ENCODE results near the gene DDX11.
"Not testable (repeated sequence)": the region's sequence is repeated elsewhere in the genome, so short reads cannot be mapped to it uniquely, and the experiment has no call there.

The DDX11 gene

DNA sequence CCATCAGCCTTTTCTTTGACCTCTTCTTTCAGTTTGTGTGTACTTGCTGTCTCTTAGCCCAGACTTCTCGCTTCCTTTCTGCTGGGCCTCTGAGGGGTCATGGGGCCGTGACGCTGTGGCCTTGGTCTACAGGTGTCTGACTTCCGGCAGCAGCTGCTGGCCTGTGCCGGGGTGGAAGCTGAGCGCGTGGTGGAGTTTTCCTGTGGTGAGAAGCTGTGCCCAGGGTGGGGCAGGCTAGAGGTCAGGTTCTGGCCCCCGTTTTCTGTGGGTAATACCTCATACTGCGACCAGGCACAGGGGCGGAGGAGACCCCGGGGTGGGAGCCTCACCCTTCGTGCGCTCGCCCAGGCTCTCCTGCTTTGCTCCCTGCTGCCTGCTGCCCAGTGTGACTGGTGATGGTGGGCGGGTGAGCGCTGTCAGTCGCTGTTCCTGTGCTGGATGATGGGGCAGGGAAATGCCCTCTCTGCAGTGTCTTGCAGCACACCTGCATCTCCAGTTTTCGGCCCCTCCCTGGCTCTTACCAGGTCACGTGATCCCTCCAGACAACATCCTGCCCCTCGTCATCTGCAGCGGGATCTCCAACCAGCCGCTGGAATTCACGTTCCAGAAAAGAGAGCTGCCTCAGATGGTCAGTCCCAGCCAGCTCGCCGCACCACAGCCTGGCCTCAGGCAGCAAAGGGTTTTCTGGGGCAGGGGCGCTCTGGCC, 27.0 kb downstream of the DDX11 start:
- DNase-seq: peak; percentile 55

DNA sequence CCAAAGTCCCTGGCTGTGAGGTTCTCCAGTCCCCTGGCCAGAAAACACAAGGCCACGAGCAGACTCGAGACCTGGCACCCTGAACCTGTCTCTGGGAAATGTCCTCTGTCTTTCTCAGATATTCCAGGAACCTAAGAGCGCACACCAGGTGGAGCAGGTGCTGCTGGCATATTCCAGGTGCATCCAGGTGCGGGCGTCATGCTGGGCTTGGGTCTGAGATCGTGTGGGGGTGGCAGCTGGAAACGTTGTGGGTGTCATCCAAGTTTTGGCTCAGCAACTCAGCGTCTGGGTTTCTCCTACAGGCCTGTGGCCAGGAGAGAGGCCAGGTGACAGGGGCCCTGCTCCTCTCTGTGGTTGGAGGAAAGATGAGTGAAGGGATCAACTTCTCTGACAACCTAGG, 28.5 kb downstream of the DDX11 start:
- DNase-seq: peak; percentile 39

- peak; percentile 52 for DNase-seq
These were observed 28.9 kb downstream of the DDX11 start for GRCh38 chr12:31102596-31102995.

DNA sequence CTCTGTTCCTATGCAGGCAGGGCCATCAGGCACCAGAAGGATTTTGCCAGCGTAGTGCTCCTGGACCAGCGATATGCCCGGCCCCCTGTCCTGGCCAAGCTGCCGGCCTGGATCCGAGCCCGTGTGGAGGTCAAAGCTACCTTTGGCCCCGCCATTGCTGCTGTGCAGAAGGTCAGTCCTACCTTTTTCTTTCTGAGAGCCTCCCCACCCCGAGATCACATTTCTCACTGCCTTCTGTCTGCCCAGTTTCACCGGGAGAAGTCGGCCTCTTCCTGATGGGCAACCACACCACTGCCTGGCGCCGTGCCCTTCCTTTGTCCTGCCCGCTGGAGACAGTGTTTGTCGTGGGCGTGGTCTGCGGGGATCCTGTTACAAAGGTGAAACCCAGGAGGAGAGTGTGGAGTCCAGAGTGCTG, 29.9 kb downstream of the DDX11 start:
- DNase-seq: peak; percentile 45

DNA sequence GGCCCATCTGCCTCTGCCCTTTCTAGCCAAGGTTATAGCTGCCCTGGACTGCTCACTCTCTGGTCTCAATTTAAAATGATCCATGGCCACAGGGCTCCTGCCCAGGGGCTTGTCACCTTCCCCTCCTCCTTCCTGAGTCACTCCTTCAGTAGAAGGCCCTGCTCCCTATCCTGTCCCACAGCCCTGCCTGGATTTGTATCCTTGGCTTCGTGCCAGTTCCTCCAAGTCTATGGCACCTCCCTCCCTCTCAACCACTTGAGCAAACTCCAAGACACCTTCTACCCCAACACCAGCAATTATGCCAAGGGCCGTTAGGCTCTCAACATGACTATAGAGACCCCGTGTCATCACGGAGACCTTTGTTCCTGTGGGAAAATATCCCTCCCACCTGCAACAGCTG, 30.6 kb downstream of the DDX11 start:
- DNase-seq: peak; percentile 45

- peak; percentile 45 for DNase-seq
These were observed 31.1 kb downstream of the DDX11 start for GRCh38 chr12:31104773-31105172.

DNA sequence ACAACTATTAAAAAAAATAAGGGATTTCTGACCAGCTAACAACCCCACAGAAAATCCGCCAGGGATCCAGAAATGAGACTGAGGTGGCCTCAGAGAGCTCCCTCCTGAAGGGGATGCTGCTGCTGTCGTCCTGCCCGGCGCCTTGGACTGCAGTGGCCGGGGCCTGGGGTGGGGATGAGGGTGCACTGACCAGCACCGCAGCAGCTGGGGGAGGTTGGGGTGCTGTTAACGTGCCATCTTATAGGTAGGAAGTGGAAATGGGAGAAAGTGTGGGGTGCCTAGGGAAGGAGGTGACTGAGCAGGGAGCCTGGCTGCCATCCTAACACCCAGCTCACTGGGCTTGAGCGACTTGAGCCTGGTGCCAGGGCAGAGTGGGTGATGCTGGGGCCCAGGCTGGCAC, 32.0 kb downstream of the DDX11 start:
- DNase-seq: peak; percentile 51

- DNase-seq: peak; percentile 54
These were observed 32.6 kb downstream of the DDX11 start for GRCh38 chr12:31106101-31106803.

- DNase-seq: not testable (repeated sequence)
These were observed 36.1 kb downstream of the DDX11 start for GRCh38 chr12:31109773-31110172.

DNA sequence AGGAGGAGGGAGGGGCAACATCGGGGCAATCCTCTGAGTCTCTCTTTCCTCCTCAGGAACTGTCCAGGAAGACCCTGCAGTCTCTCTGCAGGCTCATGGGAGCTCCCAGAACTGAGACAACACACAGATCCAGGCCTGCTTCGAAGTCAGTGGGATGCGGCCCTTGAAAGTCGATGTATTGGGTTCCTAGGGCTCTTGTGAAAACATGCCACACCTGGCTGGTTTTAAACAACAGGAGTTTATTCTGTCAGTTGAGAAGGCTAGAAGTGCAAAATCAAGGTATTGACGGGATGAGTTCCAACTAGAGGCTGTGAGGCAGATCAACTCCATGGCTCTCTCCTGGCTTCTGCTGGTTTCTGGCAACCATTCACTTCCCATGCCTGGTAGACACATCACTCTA, 36.6 kb downstream of the DDX11 start:
- DNase-seq: peak; percentile 34

DNA sequence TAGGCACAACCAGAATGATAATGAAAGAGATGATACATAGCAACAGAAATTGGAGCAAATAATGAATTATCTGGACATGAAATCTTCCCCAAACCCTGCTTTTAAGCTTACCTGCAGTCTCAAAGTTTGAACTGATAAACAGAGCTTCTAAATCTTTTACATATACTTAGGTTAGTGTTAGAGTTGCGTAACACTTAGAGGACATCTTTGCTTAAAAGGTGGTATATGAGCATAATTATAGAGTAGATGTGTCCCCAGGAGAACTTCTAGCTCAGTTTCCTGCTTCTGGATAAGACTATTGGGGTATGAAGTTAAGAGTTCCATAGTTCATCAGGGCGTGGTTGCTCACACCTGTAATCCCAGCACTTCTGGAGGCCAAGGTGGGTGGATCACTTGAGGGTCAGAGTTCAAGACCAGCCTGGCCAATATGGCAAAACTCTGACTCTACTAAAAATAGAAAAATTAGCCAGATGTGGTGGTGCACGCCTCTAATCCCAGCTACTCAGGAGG, 41.5 kb downstream of the DDX11 start:
- not testable (repeated sequence) for DNase-seq

DNA sequence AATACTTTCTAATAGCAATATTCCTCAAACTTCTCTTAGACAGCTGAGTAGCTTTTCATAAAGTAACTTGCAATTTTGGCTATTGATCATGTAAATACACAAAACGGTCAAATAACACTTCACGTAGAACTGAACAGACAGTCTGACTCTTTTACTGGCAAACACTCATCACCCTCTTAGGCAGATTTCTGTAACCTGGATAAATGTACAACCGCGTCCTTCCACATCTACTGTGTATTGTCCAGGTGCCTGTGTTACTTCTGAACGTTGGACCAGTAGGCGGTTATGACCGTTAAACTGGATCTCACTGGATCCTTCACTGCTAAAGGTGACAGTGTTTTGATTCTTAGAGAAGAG, 43.2 kb downstream of the DDX11 start:
- DNase-seq: not testable (repeated sequence)

- DNase-seq: peak; percentile 85
These were observed 43.7 kb downstream of the DDX11 start for GRCh38 chr12:31117203-31118011.

DNA sequence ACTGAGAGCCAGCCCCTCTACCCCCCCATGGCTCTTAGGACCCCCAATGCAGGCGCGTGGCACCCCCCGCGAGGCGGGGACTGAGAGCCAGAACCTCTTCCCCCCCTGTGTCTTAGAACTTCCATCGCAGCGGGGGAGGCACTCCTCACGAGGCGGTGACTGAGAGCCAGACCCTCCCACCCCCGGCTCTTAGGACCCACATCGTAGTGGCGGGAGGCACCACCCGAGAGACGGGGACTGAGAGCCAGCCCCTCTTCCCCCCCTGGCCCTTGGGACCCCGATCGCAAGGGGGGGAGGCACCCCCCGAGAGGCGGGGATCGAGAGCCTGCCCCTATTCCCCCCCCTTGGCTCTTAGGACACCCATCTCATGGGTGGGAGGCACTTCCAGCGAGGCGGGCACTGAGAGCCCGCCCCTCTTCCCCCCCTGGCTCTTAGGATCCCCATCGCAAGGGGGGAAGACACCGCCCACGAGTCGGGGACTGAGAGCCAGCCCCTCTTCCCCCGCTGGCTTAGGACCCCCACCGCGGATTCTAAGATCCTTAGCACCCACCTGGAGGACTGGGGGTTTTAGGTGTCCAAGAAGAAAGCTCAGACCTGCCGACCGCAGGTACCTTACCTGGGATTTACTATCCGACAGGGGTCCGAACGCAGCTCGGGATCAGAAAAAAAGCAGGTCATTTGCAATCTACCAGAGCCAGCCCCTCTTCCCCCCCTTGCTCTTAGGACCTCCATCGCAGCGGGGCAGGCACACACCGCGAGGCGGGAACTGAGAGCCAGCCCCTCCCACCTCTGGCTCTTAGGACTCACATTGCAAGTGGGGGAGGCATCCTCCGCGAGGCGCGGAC, 44.9 kb downstream of the DDX11 start:
- peak; percentile 86 for DNase-seq

- no peak for DNase-seq
These were observed 45.6 kb downstream of the DDX11 start for GRCh38 chr12:31119192-31119802.

DNA sequence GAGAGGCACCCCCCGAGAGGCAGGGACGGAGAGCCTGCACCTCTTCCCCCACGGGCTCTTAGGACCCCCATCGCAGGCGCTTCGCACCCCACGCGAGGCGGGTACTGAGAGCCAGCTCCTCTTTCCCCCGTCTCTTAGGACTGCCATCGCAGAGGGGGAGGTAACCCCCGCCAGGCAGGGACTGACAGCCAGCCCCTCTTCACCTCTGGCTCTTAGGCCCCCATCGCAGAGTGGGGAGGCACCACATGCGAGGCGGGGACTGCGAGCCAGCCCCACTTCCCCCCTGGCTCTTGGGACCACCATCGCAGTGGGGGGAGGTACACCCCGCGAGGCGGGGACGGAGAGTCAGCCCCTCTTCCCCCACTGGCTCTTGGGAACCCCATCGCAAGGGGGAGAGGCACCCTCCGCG, 46.1 kb downstream of the DDX11 start:
- no peak for DNase-seq

DNA sequence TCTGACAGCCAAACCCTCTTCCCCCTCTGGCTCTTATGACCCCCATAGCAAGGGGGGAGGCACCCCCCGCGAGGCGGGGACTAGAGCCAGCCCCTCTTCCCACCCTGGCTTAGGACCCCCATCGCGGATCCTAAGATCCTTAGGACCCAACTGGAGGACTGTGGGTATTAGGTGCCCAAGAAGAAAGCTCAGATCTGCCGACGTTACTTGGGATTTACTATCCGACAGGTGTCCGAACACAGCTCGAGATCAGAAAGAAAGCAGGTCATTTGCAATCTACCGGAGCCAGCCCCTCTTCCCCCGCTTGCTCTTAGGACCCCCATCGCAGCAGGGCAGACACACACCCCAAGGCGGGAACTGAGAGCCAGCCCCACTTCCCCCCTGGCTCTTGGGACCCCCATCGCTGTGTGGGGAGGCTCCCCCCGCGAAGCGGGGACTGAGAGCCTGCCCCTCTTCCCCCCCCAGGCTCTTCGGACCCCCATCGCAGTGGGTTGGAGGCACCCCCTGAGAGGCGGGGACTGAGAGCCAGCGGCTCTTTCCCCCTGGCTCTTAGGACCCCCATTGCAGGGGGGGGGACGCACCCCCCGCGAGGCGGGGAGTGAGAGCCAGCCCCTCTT, 46.8 kb downstream of the DDX11 start:
- DNase-seq: no peak

- DNase-seq: peak; percentile 68
These were observed 47.5 kb downstream of the DDX11 start for GRCh38 chr12:31121022-31121728.

GRCh38 chr12:31122481-31122880, 48.8 kb downstream of the DDX11 start:
- DNase-seq: no peak

DNA sequence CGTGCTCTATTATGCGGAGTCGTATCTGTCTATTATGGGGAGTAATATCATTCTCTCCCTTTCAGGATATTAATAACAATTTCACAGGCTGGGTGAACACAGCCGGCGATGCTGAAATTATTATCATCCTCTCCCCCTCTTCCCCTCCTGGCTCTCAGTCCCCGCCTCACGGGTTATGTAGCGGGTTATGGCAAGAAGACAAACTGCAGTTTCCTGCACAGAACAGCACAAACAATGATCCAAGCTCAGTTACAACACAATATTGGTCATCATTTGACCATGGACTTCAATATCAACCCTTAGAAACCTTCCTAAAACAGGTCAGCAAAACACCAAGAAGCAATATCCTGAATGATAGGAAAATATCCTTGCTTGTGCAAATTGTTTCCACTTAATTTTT, 50.5 kb downstream of the DDX11 start:
- DNase-seq: not testable (repeated sequence)

DNA sequence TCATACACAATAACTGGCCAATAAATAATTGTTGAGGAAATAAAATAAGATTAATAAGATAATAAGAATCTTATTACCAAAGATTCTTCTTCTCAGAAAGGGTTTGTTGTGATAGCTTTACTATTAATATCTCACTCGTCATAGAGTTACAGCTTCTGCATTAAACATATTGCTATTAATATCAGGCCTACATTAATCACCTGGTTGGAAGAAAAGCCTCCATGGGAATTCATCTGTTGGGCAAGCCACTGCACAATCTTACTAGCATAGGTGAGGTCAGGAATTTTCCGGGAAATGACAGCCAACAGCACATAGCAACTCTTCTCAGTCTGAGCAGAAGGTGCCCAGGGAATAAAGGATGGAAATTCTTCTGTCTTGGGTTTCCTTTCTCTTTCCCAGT, 51.5 kb downstream of the DDX11 start:
- not testable (repeated sequence) for DNase-seq

Measured in islet precursor cell (in vitro differentiated cells).